CMK (cell line): ENCODE data around the gene PEAK1.

Experiments
- DNase-seq: peaks from one replicate; pipeline ENCODE4 v3.0.0-alpha.2; 2010; ENCODE audit warnings: low read depth

PEAK1 gene

DNA sequence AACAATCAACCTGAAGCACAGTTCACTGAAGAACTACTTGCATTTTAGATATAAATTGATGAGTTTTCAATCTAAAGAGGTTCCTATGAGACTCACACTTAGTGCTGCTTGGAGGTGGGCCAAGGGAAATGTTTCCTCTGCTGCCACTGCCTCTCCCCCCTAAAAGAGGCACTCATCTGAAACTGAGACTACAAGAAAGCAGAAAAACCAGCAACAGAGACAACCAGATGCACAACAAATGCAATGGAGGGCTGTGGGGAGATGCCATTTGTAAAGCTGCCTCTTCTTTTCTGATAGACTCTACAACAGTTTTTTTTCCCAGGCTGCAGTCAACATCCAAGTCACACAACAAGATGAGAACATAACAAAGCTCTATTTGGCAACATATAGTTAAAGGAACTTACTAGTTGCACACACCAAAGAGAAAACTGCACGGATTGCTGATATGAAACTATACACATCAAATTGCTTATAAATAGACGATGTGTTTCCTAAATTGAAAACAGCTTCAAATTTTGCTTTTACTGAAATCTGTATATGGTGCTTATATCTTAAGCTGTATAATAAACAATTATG, 360.0 kb downstream of the PEAK1 start:
- DNase-seq = no peak

- no peak for DNase-seq
Observed at GRCh38 chr15:77058468-77058867, 361.4 kb downstream of the PEAK1 start.

DNA sequence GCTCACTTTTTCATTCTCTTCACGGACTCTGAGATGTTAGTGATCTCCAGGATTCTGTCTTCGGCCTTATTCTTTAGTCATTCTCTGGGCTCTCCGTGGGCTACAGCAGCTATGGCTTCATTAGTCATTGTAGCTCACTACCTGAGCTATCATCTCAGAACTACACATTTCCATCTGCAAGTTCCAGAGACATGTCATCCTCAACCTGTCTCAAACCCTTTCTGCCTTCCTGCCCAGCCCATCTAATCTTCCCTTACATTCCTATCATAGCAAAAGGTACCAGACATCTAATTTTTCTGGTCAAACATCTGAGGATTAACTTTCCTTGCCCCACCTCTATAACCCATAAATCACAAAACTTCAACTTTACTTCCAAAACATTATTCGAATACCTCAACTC, 362.2 kb downstream of the PEAK1 start:
- DNase-seq = no peak

DNA sequence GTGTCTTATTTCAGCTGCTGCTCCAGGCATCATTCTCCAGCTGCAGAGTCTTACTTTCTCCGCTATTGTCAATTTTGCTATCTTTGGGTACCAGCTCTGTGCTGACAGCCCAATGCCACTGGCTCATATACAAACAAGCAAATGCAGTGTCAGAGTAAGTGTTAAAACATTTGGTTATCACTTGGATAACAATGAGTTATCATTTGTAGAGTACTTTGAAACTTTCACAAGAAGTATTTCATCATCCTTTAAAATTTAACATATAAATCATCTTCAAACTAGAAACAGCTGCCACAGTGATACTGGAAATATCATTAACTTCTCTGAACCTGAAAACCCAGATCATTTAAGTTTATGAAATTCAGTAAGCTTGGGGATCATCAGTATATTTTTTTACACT, 362.8 kb downstream of the PEAK1 start:
- DNase-seq = no peak

- DNase-seq = no peak
Observed at GRCh38 chr15:77053709-77054108, 366.2 kb downstream of the PEAK1 start.

- DNase-seq = no peak
Observed at GRCh38 chr15:77052556-77052955, 367.3 kb downstream of the PEAK1 start.
